COLO668 (cell line): ENCODE results near the gene HNF1B.
A peak's percentile ranks its signal among the peaks of the same experiment; 100 is the strongest.
"Not testable (repeated sequence)": the region's sequence is repeated elsewhere in the genome, so short reads cannot be mapped to it uniquely, and the experiment has no call there.

Experiments used
- DNase-seq: peaks from one replicate; lab custom pipeline; 2025; ENCODE audit not compliant: unreplicated experiment; lab: John Stamatoyannopoulos, UW

The HNF1B gene

GRCh38 chr17:37708008-37708615 is 36.7 kb downstream of the HNF1B start:
- no peak for DNase-seq

- no peak for DNase-seq
Observed at GRCh38 chr17:37706446-37706845, 38.4 kb downstream of the HNF1B start.

GRCh38 chr17:37702598-37702997 is 42.3 kb downstream of the HNF1B start:
- no peak for DNase-seq

DNA sequence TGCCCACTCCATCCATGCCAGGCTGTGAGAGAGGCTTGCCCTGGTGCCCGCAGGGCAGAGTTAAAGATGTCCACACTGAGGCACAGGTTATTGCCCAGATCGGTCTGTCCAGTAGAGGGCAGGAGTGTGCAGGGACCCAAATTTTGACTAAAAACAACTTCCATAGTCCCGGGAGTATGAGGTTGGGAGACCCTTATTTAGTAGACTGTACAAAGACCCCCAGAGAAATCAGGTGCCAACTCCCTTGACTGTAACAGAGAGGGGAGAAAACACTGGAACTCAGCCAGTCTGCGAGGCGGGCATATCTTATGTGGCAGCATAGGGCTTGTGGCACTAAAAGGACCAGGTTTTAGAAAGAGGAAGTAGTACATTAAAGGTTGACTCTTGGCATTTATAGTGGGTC is 43.4 kb downstream of the HNF1B start:
- DNase-seq: peak; percentile 1

DNA sequence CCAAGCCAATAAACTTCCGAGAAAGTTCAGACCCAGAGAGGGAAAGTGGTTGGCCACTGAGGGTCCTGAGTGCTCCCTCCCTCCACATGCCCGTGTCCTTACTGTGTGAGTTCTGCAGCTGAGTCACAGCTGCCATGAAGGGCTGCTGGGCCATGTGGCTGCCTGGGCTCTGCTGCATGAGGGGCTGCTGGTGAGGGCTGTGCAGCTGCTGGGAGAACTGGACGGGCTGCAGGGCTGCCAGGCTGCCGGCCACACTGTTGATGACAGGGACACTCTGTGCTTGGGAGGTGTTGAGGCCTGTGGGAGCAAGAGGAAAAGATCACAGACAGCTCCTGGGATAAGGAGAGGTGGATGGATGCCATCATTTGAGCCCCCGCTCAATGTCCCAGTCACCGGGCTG is 44.0 kb downstream of the HNF1B start:
- DNase-seq: no peak

- no peak for DNase-seq
Observed at GRCh38 chr17:37699285-37699973, 45.4 kb downstream of the HNF1B start.

DNA sequence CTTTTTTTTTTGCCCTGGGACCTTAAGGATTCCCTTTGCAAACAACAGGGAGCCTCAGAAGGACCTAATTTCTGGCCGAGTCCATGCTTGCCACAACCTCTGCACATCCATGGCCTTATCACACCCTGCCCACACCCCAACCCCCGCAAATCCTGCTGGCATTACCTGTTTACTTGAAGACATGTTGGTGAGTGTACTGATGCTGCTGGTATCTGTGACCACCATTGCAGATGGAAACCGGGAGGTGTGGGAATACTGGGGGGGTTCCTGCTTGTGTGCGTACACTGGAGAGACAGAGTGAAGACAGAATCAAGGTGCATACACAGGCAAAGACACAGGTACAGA is 46.0 kb downstream of the HNF1B start:
- DNase-seq: no peak

- DNase-seq: no peak
Observed at GRCh38 chr17:37698132-37698910, 46.5 kb downstream of the HNF1B start.

- no peak for DNase-seq
Observed at GRCh38 chr17:37697381-37697780, 47.5 kb downstream of the HNF1B start.

GRCh38 chr17:37696366-37696765 is 48.5 kb downstream of the HNF1B start:
- no peak for DNase-seq

DNA sequence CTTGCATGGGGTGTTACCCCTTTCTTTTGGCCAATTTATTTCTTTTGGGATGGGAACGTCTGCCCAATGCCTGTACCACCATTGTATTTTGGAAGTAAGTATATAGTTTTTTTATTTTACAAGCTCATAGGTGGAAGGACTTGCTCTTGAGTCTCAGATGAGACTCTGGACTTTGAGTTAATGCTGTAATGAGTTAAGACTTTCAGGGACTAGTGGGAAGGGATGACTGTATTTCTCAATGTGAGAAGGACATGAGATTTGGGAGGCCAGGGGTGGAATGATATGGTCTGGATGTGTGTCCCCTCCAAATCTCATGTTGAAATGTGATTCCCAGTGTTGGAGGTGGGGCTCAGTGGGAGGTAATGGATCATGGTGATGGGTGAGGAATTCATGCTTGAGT is 49.1 kb downstream of the HNF1B start:
- no peak for DNase-seq

GRCh38 chr17:37694734-37695133 is 50.1 kb downstream of the HNF1B start:
- no peak for DNase-seq

- no peak for DNase-seq
Observed at GRCh38 chr17:37693328-37693727, 51.5 kb downstream of the HNF1B start.

GRCh38 chr17:37691807-37692206 is 53.1 kb downstream of the HNF1B start:
- no peak for DNase-seq

DNA sequence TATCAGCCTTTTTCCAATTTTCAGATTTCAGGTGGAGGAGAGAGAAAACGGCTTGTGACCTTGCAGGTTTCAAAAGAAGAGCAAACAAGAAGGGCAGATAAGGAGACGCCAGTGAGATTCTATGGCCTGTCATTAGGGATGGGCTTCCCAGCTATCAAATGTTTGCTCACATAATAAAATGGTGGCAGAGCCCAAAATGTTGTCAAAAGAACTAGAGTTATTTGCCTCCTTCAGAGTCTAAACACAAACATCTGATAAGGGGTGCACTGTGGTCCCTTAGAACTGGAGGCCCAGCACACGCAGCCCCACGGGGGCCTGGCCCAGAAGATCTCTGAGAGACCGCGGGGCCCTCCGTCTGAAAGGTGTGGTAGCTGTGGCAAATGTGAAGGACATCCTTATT is 55.5 kb downstream of the HNF1B start:
- DNase-seq: no peak

DNA sequence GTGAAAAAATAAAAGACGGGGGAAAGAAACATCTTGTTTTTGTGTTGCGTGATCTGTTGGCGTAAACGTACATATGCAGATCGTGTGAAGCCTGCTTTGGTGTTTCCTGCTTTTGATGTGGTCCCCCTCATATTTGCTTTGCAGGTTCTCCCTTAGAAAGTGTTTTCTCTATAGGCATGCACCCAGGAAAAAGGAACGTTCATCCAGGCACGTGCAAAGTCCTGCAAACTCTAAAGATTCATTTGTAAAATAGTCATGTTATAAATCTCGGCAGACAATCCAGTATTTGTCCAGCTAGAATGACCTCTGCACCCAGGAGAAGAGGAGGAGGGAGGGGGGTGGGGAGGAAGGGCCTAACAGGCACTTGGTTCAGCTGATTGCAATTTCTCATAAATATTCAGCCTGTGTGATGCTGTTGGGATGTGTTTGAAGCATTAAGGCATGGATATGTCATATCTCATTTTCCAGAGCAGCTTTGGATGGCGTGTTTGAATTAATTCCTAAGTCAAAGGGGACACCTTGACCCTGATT is 61.3 kb downstream of the HNF1B start:
- no peak for DNase-seq

GRCh38 chr17:37682007-37682406 is 62.9 kb downstream of the HNF1B start:
- no peak for DNase-seq

DNA sequence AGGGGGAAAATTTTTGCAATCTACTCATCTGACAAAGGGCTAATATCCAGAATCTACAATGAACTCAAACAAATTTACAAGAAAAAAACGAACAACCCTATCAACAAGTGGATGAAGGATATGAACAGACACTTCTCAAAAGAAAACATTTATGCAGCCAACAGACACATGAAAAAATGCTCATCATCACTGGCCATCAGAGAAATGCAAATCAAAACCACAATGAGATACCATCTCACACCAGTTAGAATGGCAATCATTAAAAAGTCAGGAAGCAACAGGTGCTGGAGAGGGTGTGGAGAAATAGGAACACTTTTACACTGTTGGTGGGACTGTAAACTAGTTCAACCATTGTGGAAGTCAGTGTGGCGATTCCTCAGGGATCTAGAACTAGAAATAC is 64.9 kb downstream of the HNF1B start:
- DNase-seq: not testable (repeated sequence)

DNA sequence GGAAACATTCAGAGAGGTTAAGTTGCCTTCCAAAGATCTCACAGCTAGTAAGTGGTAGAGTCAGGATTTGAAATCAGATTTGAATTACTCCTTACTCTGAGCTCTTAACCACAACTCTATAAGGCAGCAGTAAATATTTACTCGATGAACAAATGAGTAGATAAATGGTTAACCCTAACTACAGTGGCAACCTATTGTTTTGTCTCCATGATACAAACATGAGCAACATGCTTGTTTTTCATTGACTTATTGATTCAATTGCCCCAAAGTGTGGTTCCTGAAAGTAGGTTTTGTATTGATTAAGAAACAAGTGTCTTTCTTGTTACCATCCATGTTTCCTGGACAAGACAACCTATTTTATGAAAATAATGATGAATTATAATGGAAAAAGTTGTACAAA is 66.8 kb downstream of the HNF1B start:
- DNase-seq: no peak

GRCh38 chr17:37677021-37677420 is 67.8 kb downstream of the HNF1B start:
- no peak for DNase-seq

DNA sequence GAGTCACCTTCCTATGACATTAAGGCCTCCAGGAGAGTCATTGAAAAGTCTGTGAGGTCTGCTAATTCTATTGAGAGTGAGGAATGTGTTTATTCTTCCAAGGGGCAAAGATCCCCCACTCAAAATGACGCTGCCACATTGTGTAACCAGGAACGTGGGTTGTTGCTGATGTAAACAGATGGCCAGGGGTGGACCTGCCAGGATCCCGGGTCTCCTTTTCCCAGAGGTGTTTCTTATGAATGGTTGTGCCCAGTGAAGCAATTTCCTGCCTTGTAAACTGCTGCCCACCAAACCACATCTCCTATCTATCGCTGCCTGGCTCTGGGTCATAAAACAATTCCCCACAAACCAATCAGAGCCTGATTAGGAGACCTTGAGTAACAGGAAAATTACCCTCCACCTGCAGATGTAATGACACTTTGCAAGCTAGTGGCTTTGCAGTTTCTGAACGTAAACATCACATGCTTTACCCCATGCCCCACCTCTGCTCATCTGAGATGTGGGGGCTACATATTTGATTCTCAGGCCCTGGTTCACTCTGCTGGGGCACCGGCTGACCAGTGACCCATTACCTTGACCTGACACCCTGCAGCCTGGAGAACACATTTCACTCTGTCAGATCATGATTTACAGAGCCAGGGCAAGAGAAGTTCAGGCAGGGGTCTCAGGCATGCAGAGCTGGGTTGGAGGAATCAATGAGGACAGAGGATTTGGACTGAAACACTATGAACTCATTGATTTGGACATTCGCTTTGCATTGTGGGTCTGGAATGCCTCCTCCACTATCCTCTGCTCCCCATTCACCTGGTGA is 68.5 kb downstream of the HNF1B start:
- DNase-seq: no peak
